ENCODE measurements around the gene HMGXB3.

- TF ChIP-seq CTCF (IDR thresholded peaks at IDR 0.05): no peak
- no peak for TF ChIP-seq POLR2A (IDR thresholded peaks at IDR 0.05)
Measured at GRCh38 chr5:150062216-150062922, 61.8 kb downstream of the HMGXB3 start.

Measured in ovary (tissue), 3 donors.